ENCODE data around the gene VENTX. TPM values are rescaled to one million over a fixed set of nuclear protein-coding genes. Genes with fewer than 3 reads are reported as not detected.

The VENTX gene
- polyA plus RNA-seq (2013, experiment 1 of 2; ENCODE audit: insufficient read length), result 0.07 TPM
- polyA plus RNA-seq (2013, experiment 2 of 2; ENCODE audit: insufficient read length), result not detected

GRCh38 chr10:133237588-133238465 lies at the start of gene VENTX:
Gene VENTX, plus strand, starts transcription at chr10:133237855. Its CDS starts 60 bp downstream, at chr10:133237915.
- DNase-seq, result no peak

DNA sequence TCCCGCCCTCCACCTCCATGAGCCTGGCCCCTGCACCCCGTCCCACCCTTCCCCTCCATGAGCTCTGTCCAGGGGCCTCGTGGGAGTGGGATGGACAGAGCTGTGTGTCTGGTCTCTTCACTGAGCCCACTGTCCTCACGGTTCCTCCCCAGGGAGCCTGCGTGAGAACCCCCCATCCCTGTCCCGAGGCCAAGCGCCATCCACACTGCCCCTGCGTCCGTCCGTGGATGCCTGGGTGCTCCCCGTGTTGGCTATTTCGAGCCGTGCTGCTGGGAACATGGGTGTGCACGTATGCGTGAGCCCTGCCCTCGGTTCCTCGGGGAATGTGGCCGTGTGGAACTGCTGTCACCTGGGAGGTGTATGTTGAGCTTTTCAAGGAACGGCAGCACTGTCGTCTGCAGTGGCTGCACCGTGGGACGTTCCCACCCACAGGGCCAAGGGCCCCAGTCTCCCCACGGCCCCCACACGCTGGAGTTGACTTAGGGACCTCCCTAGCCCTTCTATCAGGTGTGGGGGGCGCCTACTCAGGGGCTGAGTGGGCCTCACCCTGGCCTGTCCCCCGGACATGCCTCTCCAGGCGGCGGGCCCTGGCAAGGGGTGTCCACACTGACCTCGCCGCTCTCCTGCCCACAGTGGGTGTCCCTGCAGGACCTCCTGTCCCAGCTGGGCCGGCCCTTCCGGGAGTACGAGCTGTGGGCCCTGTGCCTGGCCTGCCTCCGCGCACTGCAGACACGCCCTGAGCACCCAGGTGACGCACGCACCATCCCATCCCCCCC lies 49.6 kb upstream of the VENTX start:
- no peak for DNase-seq

GRCh38 chr10:133189256-133189655 lies 48.4 kb upstream of the VENTX start:
- no peak for DNase-seq

DNA sequence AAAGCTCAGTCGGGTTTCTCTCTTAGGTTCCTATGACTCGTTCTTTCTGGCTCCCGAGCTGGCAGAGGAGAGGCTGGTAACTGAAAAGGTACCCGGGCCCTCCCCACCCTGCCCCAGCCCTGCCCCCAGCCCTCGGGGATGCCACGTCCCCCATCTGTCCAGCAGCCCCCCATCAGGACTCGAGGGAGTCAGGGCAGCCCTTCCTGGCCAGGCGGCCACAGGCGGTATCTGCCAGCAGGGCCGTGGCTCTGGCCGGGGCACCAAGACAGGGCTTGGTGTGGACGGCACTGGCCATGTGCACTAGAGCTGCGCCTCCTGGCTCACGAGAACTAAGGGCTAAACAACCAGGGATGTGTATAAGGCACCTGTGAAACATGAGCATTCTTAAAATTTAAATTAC lies 47.9 kb upstream of the VENTX start:
- no peak for DNase-seq

- no peak for DNase-seq
These were observed 47.4 kb upstream of the VENTX start for GRCh38 chr10:133190225-133190624.

DNA sequence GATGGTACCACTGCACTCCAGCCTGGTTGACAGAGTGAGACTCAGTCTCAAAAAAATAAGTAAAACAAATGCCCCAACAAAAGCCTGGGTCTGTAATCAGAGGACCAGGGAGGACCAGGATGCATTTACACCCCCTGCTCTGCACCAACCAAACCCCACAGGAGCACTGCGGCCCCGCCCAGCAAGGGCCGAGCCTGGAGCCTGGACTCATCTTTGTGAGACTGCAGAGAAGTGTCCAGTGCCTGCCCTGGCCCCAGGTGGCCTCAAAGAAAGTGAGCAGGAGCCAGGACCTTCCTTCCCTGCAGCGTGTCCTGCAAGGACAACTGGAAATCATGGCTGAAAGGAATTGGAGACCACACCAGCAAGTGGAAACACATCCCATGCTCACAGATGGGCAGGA lies 46.0 kb upstream of the VENTX start:
- DNase-seq, result no peak

DNA sequence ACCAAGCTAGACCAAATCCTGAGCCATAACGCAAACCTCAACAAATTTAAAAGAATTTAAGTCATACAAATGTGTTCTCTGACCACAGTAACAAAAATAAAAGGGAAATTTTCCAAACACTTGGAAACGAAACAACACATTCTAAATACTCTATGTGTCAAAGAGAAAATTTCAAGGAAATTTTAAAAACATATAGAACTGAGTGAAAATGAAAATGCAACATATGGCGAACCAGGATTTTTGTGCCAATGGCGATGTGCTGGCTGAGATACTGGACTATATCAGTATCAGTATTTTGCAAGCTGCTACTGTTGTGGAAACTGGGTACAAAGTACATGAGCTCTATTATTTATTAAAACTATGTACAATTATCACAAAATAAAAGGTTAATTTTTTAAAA lies 43.5 kb upstream of the VENTX start:
- DNase-seq, result no peak

DNA sequence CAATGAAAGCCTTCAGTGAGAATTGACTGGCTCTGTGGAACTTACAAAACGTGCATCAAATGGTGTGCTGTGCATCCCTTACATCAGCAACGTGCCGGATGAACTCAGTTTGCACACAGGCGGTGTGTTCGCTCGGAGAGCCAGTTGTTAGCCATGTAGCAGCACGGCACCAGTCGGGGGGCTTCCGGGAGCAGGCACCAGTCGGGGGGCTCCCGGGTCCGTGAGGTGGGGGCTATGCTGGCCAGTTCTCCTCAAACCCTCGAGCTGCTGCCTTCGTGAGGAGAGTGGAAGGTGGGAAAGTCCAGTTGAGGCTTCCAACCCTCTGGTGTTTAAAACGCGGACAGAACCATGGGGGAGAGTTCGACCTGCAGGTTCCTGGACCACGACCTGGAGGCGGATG lies 42.6 kb upstream of the VENTX start:
- no peak for DNase-seq

DNA sequence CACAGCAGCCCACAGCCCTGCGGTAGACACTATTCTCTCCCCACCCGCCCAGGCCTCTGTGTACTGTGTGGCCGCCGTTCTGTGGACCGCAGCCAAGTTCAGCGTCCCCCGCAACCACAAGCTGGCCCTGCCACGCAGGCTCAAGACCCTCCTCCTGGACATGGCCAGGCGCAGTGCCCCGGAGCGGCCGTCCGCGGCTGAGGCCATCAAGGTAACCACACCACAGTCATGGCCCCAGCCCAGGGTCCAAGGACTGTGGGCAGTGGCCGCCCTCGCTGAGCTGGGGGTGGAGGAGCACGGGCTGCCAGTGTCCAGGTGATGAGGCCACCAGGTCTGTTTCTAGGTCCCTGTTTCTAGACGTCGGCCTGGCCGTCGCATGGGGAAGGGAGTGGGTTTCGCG lies 42.0 kb upstream of the VENTX start:
- DNase-seq, result no peak

- no peak for DNase-seq
These were observed 41.3 kb upstream of the VENTX start for GRCh38 chr10:133196221-133196915.

DNA sequence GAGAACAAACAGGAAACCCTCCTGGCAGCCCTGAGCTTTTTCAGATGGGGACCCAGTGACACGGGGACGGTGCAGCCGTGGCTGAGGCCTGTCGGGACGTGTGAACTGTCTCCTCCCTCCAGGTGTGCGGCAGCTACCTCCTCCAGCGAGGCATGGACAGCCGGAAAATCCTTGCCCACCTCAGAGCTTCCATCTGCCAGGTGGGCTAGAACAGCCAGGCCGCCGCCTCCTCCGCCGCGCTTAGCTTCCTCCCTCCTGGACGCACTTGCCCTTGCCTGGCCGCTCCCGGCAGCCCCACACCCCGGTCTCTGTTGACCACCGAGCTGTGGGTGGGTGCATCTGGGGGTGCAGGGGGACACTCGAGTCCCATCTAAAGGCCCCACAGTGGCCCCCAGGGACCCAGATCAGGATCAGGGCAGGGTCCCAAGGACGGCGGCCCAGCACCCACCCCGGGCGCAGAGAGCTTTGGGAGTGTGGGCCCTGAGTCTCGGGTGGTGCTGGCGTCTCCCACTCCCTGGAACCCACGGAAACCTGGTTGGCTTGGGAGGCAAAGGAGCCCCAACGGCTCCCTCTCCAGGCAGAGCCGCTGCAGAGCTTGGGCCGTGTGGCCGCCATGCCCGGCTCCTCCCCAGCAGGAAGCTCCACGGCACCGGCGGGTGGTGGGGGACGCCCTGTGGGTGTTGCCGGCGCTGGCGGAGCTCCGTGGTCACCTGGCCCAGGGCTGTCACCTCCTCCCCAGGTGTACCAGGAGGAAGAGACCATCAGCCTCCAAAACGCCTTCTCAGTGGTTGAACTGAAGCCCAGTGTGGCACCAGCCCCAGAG lies 40.5 kb upstream of the VENTX start:
- DNase-seq, result no peak

- no peak for DNase-seq
These were observed 39.9 kb upstream of the VENTX start for GRCh38 chr10:133197786-133198185.

GRCh38 chr10:133198206-133198605 lies 39.4 kb upstream of the VENTX start:
- no peak for DNase-seq

GRCh38 chr10:133198621-133199487 lies 38.8 kb upstream of the VENTX start:
- no peak for DNase-seq

GRCh38 chr10:133199488-133199885 lies 38.2 kb upstream of the VENTX start:
- DNase-seq, result no peak

DNA sequence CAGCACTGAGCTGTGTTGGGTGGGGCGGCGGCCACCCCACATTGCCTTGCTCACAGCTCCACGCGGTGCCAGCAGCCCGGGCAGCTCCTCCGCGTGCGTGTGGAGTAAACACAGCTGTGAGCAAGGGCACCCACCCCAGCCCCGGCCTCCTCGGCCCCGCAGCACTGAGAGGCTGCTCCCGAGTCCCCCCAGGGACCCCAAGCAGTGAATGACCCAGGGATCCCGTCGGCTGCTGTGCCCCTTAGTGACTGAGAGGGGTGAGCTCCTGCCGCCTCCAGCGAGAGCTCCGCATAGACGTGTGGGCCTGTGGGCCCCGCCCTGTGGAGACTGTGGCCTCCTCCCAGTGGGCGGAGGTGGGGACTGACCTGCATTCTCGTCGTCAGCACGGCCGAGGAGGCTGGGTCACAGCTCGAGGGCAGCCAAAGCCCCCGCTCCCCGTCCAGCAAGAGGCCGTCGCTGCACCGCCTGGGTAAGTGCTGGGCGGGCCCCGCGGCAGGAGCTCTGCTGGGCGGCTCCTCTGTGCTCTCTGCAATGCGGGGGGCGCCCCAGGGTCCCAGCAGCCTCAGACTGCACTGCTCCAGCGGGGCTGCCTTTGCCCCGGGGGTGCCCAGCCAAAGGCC lies 37.6 kb upstream of the VENTX start:
- DNase-seq, result no peak

- no peak for DNase-seq
These were observed 37.0 kb upstream of the VENTX start for GRCh38 chr10:133200621-133201031.

DNA sequence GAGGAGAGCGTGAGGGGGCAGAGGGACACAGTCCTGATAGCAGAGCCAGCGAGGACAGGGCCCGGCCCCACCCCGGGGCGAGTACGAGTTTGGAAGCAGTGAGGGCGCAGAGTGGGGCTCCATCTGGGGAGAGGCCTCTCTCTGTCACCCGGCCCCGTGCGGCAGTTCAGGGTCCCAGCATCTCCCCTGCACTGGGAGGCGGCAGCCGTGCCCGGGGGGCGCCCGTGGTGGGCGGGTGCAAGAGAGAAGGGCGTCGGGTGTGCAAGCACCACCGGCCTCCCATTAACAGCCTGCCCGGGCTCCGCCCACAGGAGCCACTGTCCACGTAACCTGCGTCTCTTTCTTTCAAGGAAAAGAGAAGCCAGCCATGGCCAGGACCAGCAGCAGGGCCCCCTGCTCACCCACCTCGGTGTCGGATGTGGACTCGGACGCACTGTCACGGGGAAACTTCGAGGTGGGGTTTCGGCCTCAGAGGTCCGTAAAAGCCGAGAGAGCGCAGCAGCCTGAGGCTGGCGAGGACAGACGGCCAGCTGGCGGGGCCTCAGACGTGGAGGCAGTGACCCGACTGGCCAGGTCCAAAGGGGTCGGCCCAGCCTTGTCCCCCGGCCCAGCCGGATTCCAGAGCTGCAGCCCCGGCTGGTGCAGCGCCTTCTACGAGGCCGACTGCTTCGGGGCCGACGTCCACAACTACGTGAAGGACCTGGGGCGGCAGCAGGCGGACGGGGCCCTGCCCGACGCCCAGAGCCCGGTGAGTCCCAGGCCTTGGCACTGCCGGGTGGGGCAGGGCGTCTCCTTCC lies 36.3 kb upstream of the VENTX start:
- no peak for DNase-seq

- no peak for DNase-seq
These were observed 35.5 kb upstream of the VENTX start for GRCh38 chr10:133201948-133202725.
